GM12892 (cell line): ENCODE results near the gene HSDL2.

Experiments
- POLR2AphosphoS5 ChIP-seq: IDR thresholded peaks from 2 replicates; pipeline ENCODE4 v1.6.1; 2011; ENCODE audit warnings: low read depth, low read length, control low read depth
- TAF1 ChIP-seq: IDR thresholded peaks from 2 replicates; pipeline ENCODE4 v1.6.1; 2011; ENCODE audit warnings: low read depth, mild to moderate bottlenecking, control low read depth, low read length, borderline replicate concordance

GRCh38 chr9:112364761-112365160 is 15.1 kb upstream of the HSDL2 start:
- TF ChIP-seq TAF1 (no peak), POLR2AphosphoS5 (no peak)
